ENCODE data around the gene TMEM184A. TPM values are rescaled to one million over a fixed set of nuclear protein-coding genes. Genes with fewer than 3 reads are reported as not detected.

The TMEM184A gene
- polyA plus RNA-seq, 6 donors from 2014 or later: 0.16 TPM; not detected in 5

- Mint-ChIP-seq H3K36me3 (no peaks in the 10 kb centered on the region), H3K27me3 (no peaks in the 10 kb centered on the region), H3K4me1 (peaks cover 20 to 31% (median 27%) of the 10 kb centered on the region in 3 donors), H3K27ac (no peak overlapping the region), H3K4me3 (peak overlapping the region in 2 of 8 donors; percentile 1 to 59), H3K9me3 (no peaks in the 10 kb centered on the region)
- DNase-seq (no peak), ATAC-seq (ENCODE audit: low read depth in 2 of 2) (no peak)
Observed at GRCh38 chr7:1535701-1536454, 20.1 kb downstream of the TMEM184A start.

GRCh38 chr7:1535100-1535458, 20.9 kb downstream of the TMEM184A start:
- H3K36me3 Mint-ChIP-seq: no peaks in the 10 kb centered on the region
- H3K27ac Mint-ChIP-seq: no peak overlapping the region

GRCh38 chr7:1534330-1535099, 21.5 kb downstream of the TMEM184A start:
- DNase-seq (no peak), ATAC-seq (ENCODE audit: low read depth in 2 of 2) (no peak)
- Mint-ChIP-seq H3K27ac (peak overlapping the region in 2 of 6 donors; percentile 49 to 57), H3K27me3 (no peaks in the 10 kb centered on the region), H3K36me3 (no peaks in the 10 kb centered on the region), H3K4me1 (peaks cover 20 to 31% (median 27%) of the 10 kb centered on the region in 3 donors), H3K9me3 (no peaks in the 10 kb centered on the region), H3K4me3 (peak overlapping the region in 2 of 8 donors; percentile 36 to 95)

More at GRCh38 chr7:1535100-1535458, 20.9 kb downstream of the TMEM184A start:
- H3K4me1 Mint-ChIP-seq: peaks cover 20 to 31% (median 27%) of the 10 kb centered on the region in 3 donors
- no peak for ATAC-seq (ENCODE audit: low read depth in 2 of 2)
- H3K4me3 Mint-ChIP-seq: no peak overlapping the region
- no peaks in the 10 kb centered on the region for H3K27me3 Mint-ChIP-seq
- no peaks in the 10 kb centered on the region for H3K9me3 Mint-ChIP-seq
- no peak for DNase-seq

GRCh38 chr7:1533547-1534329, 22.3 kb downstream of the TMEM184A start:
- DNase-seq (no peak), ATAC-seq (ENCODE audit: low read depth in 2 of 2) (no peak)
- Mint-ChIP-seq H3K4me3 (peak overlapping the region in 7 of 8 donors; percentile 30 to 95 (median 90)), H3K36me3 (no peaks in the 10 kb centered on the region), H3K9me3 (no peaks in the 10 kb centered on the region), H3K27ac (peak overlapping the region; percentile 49 to 96 (median 94)), H3K4me1 (peaks cover 20 to 31% (median 27%) of the 10 kb centered on the region in 3 donors), H3K27me3 (no peaks in the 10 kb centered on the region)

GRCh38 chr7:1533255-1533546, 22.8 kb downstream of the TMEM184A start:
- DNase-seq (no peak), ATAC-seq (ENCODE audit: low read depth in 2 of 2) (no peak)
- H3K9me3 Mint-ChIP-seq: no peaks in the 10 kb centered on the region
- no peaks in the 10 kb centered on the region for H3K27me3 Mint-ChIP-seq
- no peaks in the 10 kb centered on the region for H3K36me3 Mint-ChIP-seq
- H3K4me3 Mint-ChIP-seq: peak overlapping the region; percentile 85 to 95 (median 92)
- H3K27ac Mint-ChIP-seq: peak overlapping the region; percentile 49 to 96 (median 94)
- peaks cover 20 to 31% (median 27%) of the 10 kb centered on the region in 3 donors for H3K4me1 Mint-ChIP-seq

GRCh38 chr7:1532456-1533254, 23.4 kb downstream of the TMEM184A start:
- Mint-ChIP-seq H3K27me3 (no peaks in the 10 kb centered on the region), H3K9me3 (no peaks in the 10 kb centered on the region), H3K36me3 (no peaks in the 10 kb centered on the region), H3K4me1 (peaks cover 20 to 31% (median 27%) of the 10 kb centered on the region in 3 donors), H3K4me3 (peak overlapping the region; percentile 85 to 95 (median 92)), H3K27ac (peak overlapping the region; percentile 93 to 96 (median 96))
- peak; percentile 38 for DNase-seq
- ATAC-seq (ENCODE audit: low read depth in 2 of 2): peak; percentile 18 to 25

GRCh38 chr7:1531979-1532455, 24.0 kb downstream of the TMEM184A start:
- Mint-ChIP-seq H3K36me3 (no peaks in the 10 kb centered on the region), H3K27ac (peak overlapping the region; percentile 93 to 98 (median 96)), H3K4me3 (peak overlapping the region; percentile 85 to 95 (median 92)), H3K4me1 (peaks cover 20 to 31% (median 27%) of the 10 kb centered on the region in 3 donors), H3K9me3 (no peaks in the 10 kb centered on the region), H3K27me3 (peaks cover 0 to under 1% (median 0%) of the 10 kb centered on the region in 3 donors)
- DNase-seq (no peak), ATAC-seq (ENCODE audit: low read depth in 2 of 2) (no peak)

GRCh38 chr7:1531263-1531978, 24.6 kb downstream of the TMEM184A start:
- Mint-ChIP-seq H3K4me3 (peak overlapping the region; percentile 85 to 95 (median 92)), H3K27me3 (peaks cover 0 to 6% (median 0%) of the 10 kb centered on the region in 3 donors), H3K4me1 (peaks cover 20 to 31% (median 27%) of the 10 kb centered on the region in 3 donors), H3K36me3 (no peaks in the 10 kb centered on the region), H3K9me3 (no peaks in the 10 kb centered on the region), H3K27ac (peak overlapping the region; percentile 93 to 98 (median 96))
- ATAC-seq (ENCODE audit: low read depth in 2 of 2): peak; percentile 43 to 45
- peak; percentile 67 for DNase-seq

GRCh38 chr7:1530946-1531262, 25.1 kb downstream of the TMEM184A start:
- H3K9me3 Mint-ChIP-seq: no peaks in the 10 kb centered on the region
- ATAC-seq (ENCODE audit: low read depth in 2 of 2) (peak; percentile 63 to 64), DNase-seq (no peak)
- peak overlapping the region in 2 of 8 donors; percentile 15 to 85 for H3K4me3 Mint-ChIP-seq
- H3K4me1 Mint-ChIP-seq: peaks cover 20 to 31% (median 27%) of the 10 kb centered on the region in 3 donors
- no peaks in the 10 kb centered on the region for H3K36me3 Mint-ChIP-seq
- peak overlapping the region in 1 of 6 donors; percentile 93 for H3K27ac Mint-ChIP-seq
- H3K27me3 Mint-ChIP-seq: peaks cover 0 to 11% (median 2%) of the 10 kb centered on the region in 3 donors

- Mint-ChIP-seq H3K9me3 (no peaks in the 10 kb centered on the region), H3K27me3 (peaks cover 0 to 16% (median 9%) of the 10 kb centered on the region in 3 donors), H3K27ac (peak overlapping the region in 5 of 6 donors; percentile 82 to 91 (median 90)), H3K36me3 (no peaks in the 10 kb centered on the region), H3K4me1 (peaks cover 20 to 27% (median 26%) of the 10 kb centered on the region in 3 donors), H3K4me3 (peak overlapping the region; percentile 71 to 89 (median 80))
- DNase-seq: no peak
- no peak for ATAC-seq (ENCODE audit: low read depth in 2 of 2)
Observed at GRCh38 chr7:1529383-1530116, 26.5 kb downstream of the TMEM184A start.

GRCh38 chr7:1526271-1526754, 29.7 kb downstream of the TMEM184A start:
- Mint-ChIP-seq H3K4me3 (peak overlapping the region in 1 of 8 donors; percentile 46), H3K27ac (no peak overlapping the region), H3K27me3 (peaks cover 0 to 16% (median 9%) of the 10 kb centered on the region in 3 donors), H3K4me1 (no peaks in the 10 kb centered on the region), H3K36me3 (no peaks in the 10 kb centered on the region), H3K9me3 (no peaks in the 10 kb centered on the region)
- ATAC-seq (ENCODE audit: low read depth in 2 of 2) (no peak), DNase-seq (no peak)
